GM19467 (cell line): Measurements from ENCODE around the gene TSN.

Experiments
- ATAC-seq: cut with Tn5 transposase; IDR thresholded peaks from one replicate; pipeline ENCODE4 v1.9.1; 2021; ENCODE audit warnings: mild to moderate bottlenecking, moderate library complexity; ENCODE audit not compliant: unreplicated experiment

Gene TSN

DNA sequence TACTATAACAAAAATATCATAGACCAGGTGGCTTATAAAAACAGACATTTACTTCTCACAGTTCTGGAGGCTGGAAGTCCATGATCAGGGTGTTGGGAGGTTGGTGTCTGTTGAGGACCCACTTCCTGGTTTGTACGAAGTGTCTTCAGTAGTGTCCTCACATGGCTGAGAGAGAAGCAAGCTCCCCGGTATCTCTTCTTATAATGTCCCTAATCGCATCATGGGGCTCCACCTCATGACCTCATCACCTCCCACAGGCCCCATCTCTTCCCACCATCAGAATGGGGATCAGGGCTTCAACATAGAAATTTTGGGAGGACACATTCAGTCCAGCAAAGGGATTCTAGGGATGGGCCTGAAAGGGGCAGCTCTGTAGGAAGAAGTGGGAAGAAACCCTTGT lies 14.0 kb upstream of the TSN start:
- no peak for ATAC-seq

- ATAC-seq = no peak
Observed at GRCh38 chr2:121746071-121746578, 9.3 kb upstream of the TSN start.

- no peak for ATAC-seq
Observed at GRCh38 chr2:121748202-121748601, 7.2 kb upstream of the TSN start.

GRCh38 chr2:121754851-121755236 lies 607 bp upstream of the TSN start:
- no peak for ATAC-seq

DNA sequence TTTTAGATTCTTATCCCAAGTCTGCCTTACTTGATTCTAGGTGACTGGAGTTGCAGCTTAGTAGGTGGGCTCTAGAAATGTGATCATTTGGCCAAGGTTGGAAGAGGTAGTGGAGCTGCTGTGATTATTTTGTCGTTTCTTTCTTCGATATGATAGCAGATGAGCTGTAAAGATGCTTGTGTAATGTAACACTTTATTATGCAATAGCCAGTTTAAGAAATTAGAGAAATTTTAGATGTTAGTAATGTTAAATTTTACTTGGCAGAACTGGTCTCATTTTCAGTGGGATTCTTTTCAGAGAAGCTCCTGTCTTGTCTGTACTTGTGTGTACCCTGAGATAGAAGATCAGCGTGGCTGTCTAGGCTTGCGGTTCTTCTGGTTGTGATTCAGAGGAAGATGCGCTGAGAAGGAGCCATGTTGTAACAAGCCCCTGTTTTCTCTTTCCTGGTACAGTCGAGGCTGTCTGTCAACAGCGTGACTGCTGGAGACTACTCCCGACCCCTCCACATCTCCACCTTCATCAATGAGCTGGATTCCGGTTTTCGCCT lies 9.3 kb downstream of the TSN start:
- no peak for ATAC-seq

DNA sequence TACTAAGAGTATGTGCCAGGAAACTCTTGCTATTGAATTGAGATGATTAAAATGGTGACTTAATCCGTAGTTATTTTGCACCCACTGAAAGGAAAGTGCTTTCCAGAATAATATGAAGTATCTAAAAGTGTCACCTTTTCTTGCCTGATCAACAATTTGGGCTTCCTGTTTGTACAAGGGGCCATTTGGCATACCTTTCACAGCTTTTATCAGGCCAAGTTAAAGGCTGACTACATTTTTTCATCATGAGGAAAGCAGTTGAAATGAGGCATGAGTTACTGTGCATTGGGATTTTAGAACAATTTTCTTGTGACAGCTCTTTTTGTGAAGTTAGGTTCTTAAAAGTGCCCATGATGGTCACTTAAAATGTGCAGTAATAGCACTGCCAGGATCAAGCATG lies 11.2 kb downstream of the TSN start:
- no peak for ATAC-seq

DNA sequence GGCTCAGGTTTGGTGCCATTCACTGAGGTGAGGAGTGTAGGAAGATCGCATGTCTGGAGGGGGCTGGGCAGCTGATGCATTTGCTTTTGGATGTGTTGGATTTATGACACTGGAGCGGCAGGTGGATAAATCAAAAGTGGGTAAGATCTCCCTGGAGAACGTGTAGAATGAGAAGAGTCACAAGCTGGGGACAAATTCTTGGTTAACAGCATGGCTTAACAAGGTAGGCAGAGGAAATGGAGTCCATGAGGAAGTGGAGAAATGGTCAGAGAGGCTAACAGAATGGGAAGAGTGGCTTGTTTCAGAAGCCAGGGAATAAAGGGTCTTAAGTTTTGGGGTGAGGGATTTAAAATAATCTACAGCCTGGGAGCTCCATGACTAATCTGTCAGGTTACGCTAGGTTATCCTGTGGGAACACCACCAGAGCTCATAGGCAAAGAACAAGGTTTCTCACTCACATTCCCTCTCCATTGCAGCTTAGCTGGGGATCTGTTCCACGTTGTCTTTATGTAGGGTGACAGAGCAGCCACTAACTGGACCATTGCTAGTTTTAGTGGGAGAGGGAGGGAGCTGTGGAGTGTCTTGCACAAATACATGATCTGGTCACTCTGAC lies 12.8 kb downstream of the TSN start:
- no peak for ATAC-seq

- ATAC-seq = no peak
Observed at GRCh38 chr2:121771976-121772742, 16.7 kb downstream of the TSN start.

DNA sequence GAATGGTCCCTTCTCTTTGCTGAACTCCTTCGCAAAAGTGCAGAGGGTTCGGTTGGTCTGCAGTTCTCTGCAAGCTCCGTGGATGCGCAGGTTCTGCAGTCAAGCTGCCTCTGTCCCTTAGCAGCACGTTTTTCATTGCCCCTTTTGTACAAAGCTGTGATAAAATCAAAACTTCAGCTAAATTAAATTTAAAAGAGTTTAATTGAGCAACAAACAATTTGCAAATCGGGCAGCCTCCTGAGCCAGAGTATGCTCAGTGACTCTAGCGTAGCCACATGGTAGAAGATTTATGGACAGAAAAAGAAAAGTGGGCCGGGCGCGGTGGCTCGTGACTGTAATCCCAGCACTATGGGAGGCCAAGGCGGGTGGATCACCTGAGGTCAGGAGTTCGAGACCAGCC lies 18.8 kb downstream of the TSN start:
- ATAC-seq = no peak

- ATAC-seq = no peak
Observed at GRCh38 chr2:121776361-121776760, 20.9 kb downstream of the TSN start.

- no peak for ATAC-seq
Observed at GRCh38 chr2:121776885-121777698, 21.6 kb downstream of the TSN start.

GRCh38 chr2:121777699-121778058 lies 22.2 kb downstream of the TSN start:
- ATAC-seq = no peak

- no peak for ATAC-seq
Observed at GRCh38 chr2:121778741-121779487, 23.5 kb downstream of the TSN start.

DNA sequence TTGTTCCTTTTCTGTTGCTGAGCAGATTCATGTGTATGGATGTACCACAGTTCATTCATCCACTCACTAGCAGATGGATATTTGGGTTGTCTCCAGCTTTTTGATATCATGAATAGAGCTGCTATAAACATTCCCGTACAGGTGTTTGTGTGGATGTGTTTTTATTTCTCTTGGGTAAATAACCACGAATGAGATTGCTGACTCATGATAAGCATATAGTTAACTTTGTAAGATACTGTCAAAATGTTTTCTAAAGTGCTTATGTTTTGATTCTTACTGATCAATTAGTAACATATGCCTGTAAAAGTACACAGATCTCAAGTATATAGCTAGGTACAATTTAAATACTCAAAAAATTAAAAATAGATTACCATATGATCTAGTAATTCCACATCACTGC lies 27.7 kb downstream of the TSN start:
- no peak for ATAC-seq

- ATAC-seq = no peak
Observed at GRCh38 chr2:121788685-121789084, 33.2 kb downstream of the TSN start.

- ATAC-seq = no peak
Observed at GRCh38 chr2:121790276-121790956, 35.0 kb downstream of the TSN start.

DNA sequence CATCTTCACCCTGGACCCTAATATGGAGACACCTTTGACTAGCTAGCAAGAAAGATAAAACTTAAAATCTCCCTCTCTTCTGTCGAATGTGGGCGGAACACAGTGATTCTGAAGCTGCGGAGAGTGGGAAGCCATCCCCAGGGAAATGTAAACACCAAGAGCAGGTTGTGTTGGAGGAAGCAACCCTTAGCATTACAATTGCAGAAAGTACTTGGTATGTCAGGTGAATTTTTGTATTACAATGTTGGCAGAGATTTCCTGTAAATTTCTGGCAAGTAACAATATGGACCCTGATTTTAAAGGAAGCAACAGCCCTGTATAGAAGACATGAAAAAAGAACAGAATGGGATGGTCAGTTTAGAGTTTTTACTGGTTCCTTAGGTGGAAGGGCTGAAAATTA lies 35.8 kb downstream of the TSN start:
- no peak for ATAC-seq

DNA sequence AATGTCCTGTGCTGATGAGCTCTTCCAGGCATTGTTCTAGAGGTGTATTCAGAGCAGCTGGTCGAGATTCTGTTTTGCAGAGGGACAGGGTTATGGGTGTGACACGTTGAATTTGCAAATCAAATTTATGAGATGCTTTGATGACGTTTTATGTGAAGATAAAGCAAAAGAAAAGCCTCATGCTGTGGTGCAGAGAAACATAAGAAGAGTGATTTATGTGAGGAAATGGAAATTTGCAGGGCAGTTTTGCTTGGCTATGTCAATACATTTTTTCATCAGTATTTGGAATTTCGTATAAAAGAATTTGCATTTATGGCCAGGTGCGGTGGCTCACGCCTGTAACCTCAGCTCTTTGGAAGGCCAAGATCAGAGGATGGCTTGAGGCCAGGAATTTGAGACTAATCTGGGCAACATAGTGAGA lies 36.4 kb downstream of the TSN start:
- no peak for ATAC-seq

- ATAC-seq = no peak
Observed at GRCh38 chr2:121793816-121794215, 38.4 kb downstream of the TSN start.

GRCh38 chr2:121794233-121794632 lies 38.8 kb downstream of the TSN start:
- ATAC-seq = no peak
